ENCODE measurements around the gene NSG1.

NSG1 gene

GRCh38 chr4:4423706-4424498 is 37.0 kb downstream of the NSG1 start:
- H3K4me3 ChIP-seq (ENCODE audit: low read depth, low read length), result no peak overlapping the region
- no peak for TF ChIP-seq CTCF (IDR thresholded peaks at IDR 0.05; ENCODE audit: low read depth, low read length)

GRCh38 chr4:4424499-4425115 is 37.7 kb downstream of the NSG1 start:
- no peak overlapping the region for H3K4me3 ChIP-seq (ENCODE audit: low read depth, low read length)
- TF ChIP-seq CTCF (IDR thresholded peaks at IDR 0.05; ENCODE audit: low read depth, low read length), result no peak

GRCh38 chr4:4425119-4425690 is 38.3 kb downstream of the NSG1 start:
- no peak for TF ChIP-seq CTCF (IDR thresholded peaks at IDR 0.05; ENCODE audit: low read depth, low read length)
- H3K4me3 ChIP-seq (ENCODE audit: low read depth, low read length), result no peak overlapping the region

GRCh38 chr4:4425696-4426095 is 38.8 kb downstream of the NSG1 start:
- no peak for TF ChIP-seq CTCF (IDR thresholded peaks at IDR 0.05; ENCODE audit: low read depth, low read length)
- H3K4me3 ChIP-seq (ENCODE audit: low read depth, low read length), result no peak overlapping the region

GRCh38 chr4:4426511-4427120 is 39.7 kb downstream of the NSG1 start:
- H3K4me3 ChIP-seq (ENCODE audit: low read depth, low read length), result no peak overlapping the region
- TF ChIP-seq CTCF (IDR thresholded peaks at IDR 0.05; ENCODE audit: low read depth, low read length), result no peak

- 0 out of 2 replicates have a peak, but pooled peaks have one; percentile 6 for TF ChIP-seq CTCF (IDR thresholded peaks at IDR 0.05; ENCODE audit: low read depth, low read length)
- H3K4me3 ChIP-seq (ENCODE audit: low read depth, low read length), result no peak overlapping the region
Observed at GRCh38 chr4:4427121-4427870, 40.4 kb downstream of the NSG1 start.

Data from WI38 (cell line).